Common myeloid progenitor, CD34-positive (primary cell): ENCODE data around the gene TNRC6C.

Source experiments
- CTCF ChIA-PET: fragments of 350-600 bp; sonication (Branson Sonifier 250); formaldehyde crosslinking; loops from one replicate; lab custom pipeline; 2021; ENCODE audit warnings: antibody characterized with exemption; lab: Charles Lee
- POLR2A ChIA-PET: fragments of 350-600 bp; sonication (Branson Sonifier 250); formaldehyde crosslinking; loops from one replicate; lab custom pipeline; 2021; ENCODE audit warnings: antibody characterized with exemption; lab: Charles Lee
- DNase-seq, 3 donors: peaks; one replicate each; pipeline versions ENCODE4 v3.0.0 to v3.0.0-alpha.2; 2013
- H3K27ac ChIP-seq, 2 experiments: 1 replicate in 1 of 2; 2 replicates in 1 of 2; pipeline ENCODE4 v1.7.0; 2013; ENCODE audit warnings: inconsistent platforms in 2 of 2, low read length in 2 of 2, mild to moderate bottlenecking in 2 of 2, low read depth in 1 of 2, moderate library complexity in 1 of 2; ENCODE audit not compliant: severe bottlenecking in 2 of 2, insufficient read depth in 1 of 2, poor library complexity in 1 of 2
- H3K27me3 ChIP-seq, 5 experiments: replicated peaks in 2 of 5; 1 replicate in 3 of 5; 2 replicates in 2 of 5; pipeline versions ENCODE4 v1.6.1 to v1.7.0; 2013; ENCODE audit warnings: low read length in 4 of 5, mild to moderate bottlenecking in 2 of 5, moderate library complexity in 2 of 5, inconsistent platforms in 1 of 5; ENCODE audit not compliant: insufficient read depth in 5 of 5, control insufficient read depth in 4 of 5
- H3K36me3 ChIP-seq, 4 experiments: 1 replicate in 2 of 4; 2 replicates in 2 of 4; pipeline versions ENCODE4 v1.6.1 to v1.7.0; 2013; ENCODE audit warnings: low read length in 3 of 4, control low read depth in 1 of 4, mild to moderate bottlenecking in 1 of 4; ENCODE audit not compliant: control insufficient read depth in 4 of 4, insufficient read depth in 4 of 4
- H3K4me1 ChIP-seq, 4 experiments: 1 replicate in 3 of 4; 2 replicates in 1 of 4; pipeline versions ENCODE4 v1.6.1 to v1.7.1; 2013; ENCODE audit warnings: low read length in 3 of 4, mild to moderate bottlenecking in 3 of 4, control low read depth in 1 of 4, inconsistent platforms in 1 of 4, moderate library complexity in 1 of 4; ENCODE audit not compliant: control insufficient read depth in 4 of 4, insufficient read depth in 4 of 4; ENCODE audit errors: control extremely low read depth in 1 of 4
- H3K4me3 ChIP-seq, 7 experiments: 1 replicate in 4 of 7; 2 replicates in 3 of 7; pipeline versions ENCODE4 v1.5.1 to v1.7.0; 2013; ENCODE audit warnings: mild to moderate bottlenecking in 7 of 7, low read length in 6 of 7, moderate library complexity in 6 of 7, inconsistent platforms in 2 of 7, low read depth in 2 of 7, control low read depth in 1 of 7; ENCODE audit not compliant: insufficient read depth in 4 of 7, control insufficient read depth in 1 of 7; ENCODE audit errors: extremely low read depth in 1 of 7
- H3K9me3 ChIP-seq, 5 experiments: 1 replicate in 4 of 5; 2 replicates in 1 of 5; pipeline versions ENCODE4 v1.6.1 to v1.7.1; 2013; ENCODE audit warnings: low read length in 4 of 5, mild to moderate bottlenecking in 2 of 5, inconsistent platforms in 1 of 5, low read depth in 1 of 5, moderate library complexity in 1 of 5; ENCODE audit not compliant: control insufficient read depth in 4 of 5, insufficient read depth in 2 of 5; ENCODE audit errors: control extremely low read depth in 1 of 5
- WGBS: methylation state at CpG from one replicate; pipeline ENCODE4 v1.1.5; 2013; ENCODE audit not compliant: insufficient coverage; 5-methylcytosine and 5-hydroxymethylcytosine counted together

The TNRC6C gene

DNA sequence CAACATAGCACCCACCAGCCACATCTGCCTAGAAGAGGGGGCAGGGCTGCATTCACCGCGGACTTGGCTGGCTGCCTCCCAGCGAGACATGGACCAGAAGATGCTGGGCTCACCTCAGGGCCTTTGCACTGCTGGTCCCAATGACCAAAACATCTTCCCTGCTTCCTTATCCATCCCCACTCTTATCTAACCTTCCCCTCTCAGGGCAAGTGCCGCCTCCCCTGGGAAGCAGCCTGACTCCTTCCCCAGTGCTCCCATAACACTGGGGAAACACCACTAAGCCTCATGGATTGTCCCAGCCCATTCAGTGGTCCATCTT is 164.4 kb downstream of the TNRC6C start:
- no peak for DNase-seq
- ChIA-PET POLR2A (no interaction called here), CTCF (interaction anchor here (1.0 to 4.4 kb wide), 5 partner anchors 9 to 57 kb away, joined by 3 to 52 read pairs (median 4); no protein-coding TSS in a partner anchor)
- H3K27ac ChIP-seq: no peak overlapping the region
- H3K9me3 ChIP-seq: no peaks in the 10 kb centered on the region
- WGBS: 100% methylated on average over 2 of the region's 4 CpGs
- no peaks in the 10 kb centered on the region for H3K27me3 ChIP-seq
- H3K36me3 ChIP-seq: peaks cover 2 to 73% (median 32%) of the 10 kb centered on the region in 4 experiments
- H3K4me1 ChIP-seq: peaks cover 0 to 77% (median 70%) of the 10 kb centered on the region in 4 experiments
- H3K4me3 ChIP-seq: no peak overlapping the region

DNA sequence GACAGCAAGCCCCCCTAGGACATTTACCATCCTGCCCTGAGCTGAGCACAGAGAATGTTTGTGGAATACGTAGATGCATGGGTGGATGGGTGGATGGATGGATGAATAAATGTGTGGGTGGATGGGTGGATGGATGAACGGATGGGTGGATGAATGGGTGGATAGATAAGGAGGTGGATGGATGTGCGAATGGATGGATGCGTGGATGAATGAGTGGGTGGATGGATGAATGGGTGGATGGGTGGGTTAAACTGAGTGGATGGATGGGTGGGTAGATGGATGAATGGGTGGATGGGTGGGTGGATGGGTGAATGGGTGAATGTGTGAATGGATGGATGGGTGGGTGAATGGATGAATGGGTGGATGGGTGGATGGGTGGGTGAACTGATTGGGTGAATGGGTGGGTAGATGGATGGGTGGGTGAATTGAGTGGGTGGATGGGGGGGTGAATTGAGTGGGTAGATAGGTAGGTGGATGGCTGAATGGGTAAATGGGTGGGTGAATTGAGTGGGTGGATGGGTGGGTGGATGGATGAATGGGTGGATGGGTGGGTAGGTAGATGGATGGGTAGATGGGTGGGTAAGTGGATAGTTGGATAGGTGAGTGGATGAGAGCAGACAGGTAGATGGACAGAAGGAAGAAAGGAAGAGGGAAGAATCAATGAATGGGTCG is 164.9 kb downstream of the TNRC6C start:
- Histone ChIP-seq H3K27me3 (no peaks in the 10 kb centered on the region), H3K9me3 (no peaks in the 10 kb centered on the region), H3K4me1 (peaks cover 0 to 78% (median 68%) of the 10 kb centered on the region in 4 experiments), H3K4me3 (no peak overlapping the region), H3K27ac (no peak overlapping the region), H3K36me3 (peaks cover 2 to 70% (median 31%) of the 10 kb centered on the region in 4 experiments)
- 100% methylated on average over 4 of the region's 5 CpGs for WGBS
- ChIA-PET POLR2A (no interaction called here), CTCF (interaction anchor here (1.3 to 5.5 kb wide), 5 partner anchors 9 to 53 kb away, joined by 4 to 51 read pairs (median 6); no protein-coding TSS in a partner anchor)
- DNase-seq: no peak

DNA sequence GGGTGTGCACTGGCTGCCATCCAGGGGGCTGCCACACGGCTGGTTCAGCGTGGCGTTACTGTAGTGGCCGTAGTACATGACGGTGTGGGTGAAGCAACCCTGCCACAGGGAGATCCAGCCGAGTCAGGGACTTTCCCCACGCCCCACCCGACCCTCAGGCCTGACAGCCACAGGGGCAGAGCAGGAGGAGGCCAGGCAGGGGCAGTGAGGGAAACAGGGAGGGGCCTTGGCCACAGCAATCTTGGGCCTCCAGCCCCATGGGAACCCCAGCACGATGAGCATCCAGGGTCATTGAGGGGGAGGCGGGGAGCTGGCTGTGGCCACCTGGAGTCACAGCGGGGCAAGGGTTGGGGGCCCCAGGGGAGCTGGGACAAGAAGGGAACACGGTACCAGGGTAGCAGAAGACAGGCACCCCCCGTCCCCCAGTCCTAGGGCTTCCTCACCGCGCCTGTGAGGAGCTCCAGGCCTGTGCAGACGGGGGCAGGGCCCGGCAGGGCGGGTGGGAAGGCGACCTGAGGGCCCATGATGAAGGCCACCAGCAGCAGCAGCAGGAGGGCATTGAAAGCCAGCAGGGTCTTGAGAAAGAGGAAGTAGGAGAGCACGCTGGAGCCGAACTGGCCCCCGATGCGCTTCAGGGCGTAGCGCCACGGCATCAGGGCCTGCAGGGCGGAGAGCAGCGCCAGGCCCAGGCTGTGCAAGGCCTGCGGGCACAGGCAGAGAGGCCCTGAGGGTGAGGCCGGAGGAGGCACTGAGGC is 165.8 kb downstream of the TNRC6C start:
- Histone ChIP-seq H3K9me3 (no peaks in the 10 kb centered on the region), H3K36me3 (peaks cover 2 to 62% (median 23%) of the 10 kb centered on the region in 4 experiments), H3K27me3 (no peaks in the 10 kb centered on the region), H3K27ac (no peak overlapping the region), H3K4me3 (peak overlapping the region in 2 of 7 experiments; percentile 5 to 36), H3K4me1 (peaks cover 0 to 81% (median 74%) of the 10 kb centered on the region in 4 experiments)
- ChIA-PET POLR2A (no interaction called here), CTCF (interaction anchor here (1.0 to 5.5 kb wide), 6 partner anchors 10 to 62 kb away, joined by 3 to 51 read pairs (median 5); partner anchors contain the start of gene TK1)
- WGBS: 32% methylated on average over 23 of the region's 30 CpGs
- DNase-seq: peak; percentile 84 to 96 (median 93)

DNA sequence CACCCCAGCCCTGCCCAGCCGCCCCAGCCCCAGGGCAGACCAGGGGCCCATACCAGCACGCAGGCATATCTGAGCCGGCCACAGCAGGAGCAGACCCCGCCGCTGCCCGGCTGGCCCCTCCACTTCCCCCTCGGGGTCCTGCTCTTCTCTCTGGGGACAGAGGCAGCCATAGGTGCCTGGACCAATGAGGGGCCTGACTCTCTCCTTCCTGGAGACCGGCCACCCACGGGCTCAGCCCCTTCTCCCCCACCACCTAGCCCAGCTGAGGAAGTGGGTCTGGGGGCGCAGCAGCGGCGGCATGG is 166.3 kb downstream of the TNRC6C start:
- POLR2A ChIA-PET: no interaction called here
- Histone ChIP-seq H3K9me3 (no peaks in the 10 kb centered on the region), H3K4me1 (peaks cover 0 to 86% (median 79%) of the 10 kb centered on the region in 4 experiments), H3K4me3 (peak overlapping the region in 2 of 7 experiments; percentile 33 to 36), H3K27ac (no peak overlapping the region), H3K27me3 (no peaks in the 10 kb centered on the region), H3K36me3 (peaks cover 2 to 60% (median 22%) of the 10 kb centered on the region in 4 experiments)
- CTCF ChIA-PET: interaction anchor here (1.0 to 5.5 kb wide), 5 partner anchors 10 to 62 kb away, joined by 3 to 51 read pairs (median 6); partner anchors contain the start of gene TK1
- no peak for DNase-seq
- 34% methylated on average over 7 of the region's 12 CpGs for WGBS

DNA sequence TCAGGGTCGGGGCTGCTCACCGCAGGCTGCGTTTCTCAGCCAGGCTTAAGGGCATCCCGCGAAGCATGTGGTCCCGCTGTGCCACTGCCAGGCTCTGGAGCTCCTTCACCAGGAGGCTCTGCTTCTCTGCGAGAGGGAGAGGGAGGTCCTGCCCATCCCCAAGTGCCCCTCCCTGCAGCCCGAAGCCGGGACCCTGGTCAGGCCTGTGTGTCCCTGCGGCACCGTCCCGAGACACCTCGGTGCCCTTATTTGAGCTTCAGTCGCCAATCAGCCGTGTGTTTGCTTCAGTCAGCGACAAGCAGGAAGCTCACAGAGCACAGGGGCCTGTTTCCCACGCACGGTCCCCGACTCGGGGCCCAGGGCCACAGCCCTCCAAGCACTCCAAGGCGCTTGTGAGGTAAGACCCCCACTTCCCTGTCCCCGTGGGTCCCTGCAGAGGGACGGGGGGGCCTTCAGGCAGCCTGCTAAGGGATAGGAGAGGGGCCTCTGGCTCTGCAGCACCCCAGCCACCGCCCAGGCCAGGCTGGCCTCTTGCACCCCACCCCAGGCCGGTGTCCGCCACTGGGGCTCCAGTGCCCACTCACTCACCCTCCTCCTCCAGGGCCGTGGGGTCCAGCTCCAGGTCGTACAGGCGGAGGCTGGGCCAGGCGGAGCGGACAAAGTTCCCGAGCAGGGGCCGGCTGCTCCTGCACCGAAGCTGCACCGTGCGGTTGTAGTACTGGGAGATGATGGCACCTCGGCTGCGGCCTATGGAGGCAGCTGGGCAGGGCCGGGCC is 166.8 kb downstream of the TNRC6C start:
- CTCF ChIA-PET: interaction anchor here (1.1 to 5.5 kb wide), 5 partner anchors 9 to 61 kb away, joined by 4 to 51 read pairs (median 7); partner anchors contain the start of gene TK1
- H3K36me3 ChIP-seq: peaks cover 2 to 59% (median 22%) of the 10 kb centered on the region in 4 experiments
- DNase-seq: peak in 1 of 3 donors; percentile 45
- peaks cover 0 to 91% (median 85%) of the 10 kb centered on the region in 4 experiments for H3K4me1 ChIP-seq
- H3K27ac ChIP-seq: no peak overlapping the region
- H3K4me3 ChIP-seq: peak overlapping the region in 3 of 7 experiments; percentile 5 to 36 (median 33)
- POLR2A ChIA-PET: no interaction called here
- no peaks in the 10 kb centered on the region for H3K27me3 ChIP-seq
- 49% methylated on average over 33 of the region's 39 CpGs for WGBS
- no peaks in the 10 kb centered on the region for H3K9me3 ChIP-seq

DNA sequence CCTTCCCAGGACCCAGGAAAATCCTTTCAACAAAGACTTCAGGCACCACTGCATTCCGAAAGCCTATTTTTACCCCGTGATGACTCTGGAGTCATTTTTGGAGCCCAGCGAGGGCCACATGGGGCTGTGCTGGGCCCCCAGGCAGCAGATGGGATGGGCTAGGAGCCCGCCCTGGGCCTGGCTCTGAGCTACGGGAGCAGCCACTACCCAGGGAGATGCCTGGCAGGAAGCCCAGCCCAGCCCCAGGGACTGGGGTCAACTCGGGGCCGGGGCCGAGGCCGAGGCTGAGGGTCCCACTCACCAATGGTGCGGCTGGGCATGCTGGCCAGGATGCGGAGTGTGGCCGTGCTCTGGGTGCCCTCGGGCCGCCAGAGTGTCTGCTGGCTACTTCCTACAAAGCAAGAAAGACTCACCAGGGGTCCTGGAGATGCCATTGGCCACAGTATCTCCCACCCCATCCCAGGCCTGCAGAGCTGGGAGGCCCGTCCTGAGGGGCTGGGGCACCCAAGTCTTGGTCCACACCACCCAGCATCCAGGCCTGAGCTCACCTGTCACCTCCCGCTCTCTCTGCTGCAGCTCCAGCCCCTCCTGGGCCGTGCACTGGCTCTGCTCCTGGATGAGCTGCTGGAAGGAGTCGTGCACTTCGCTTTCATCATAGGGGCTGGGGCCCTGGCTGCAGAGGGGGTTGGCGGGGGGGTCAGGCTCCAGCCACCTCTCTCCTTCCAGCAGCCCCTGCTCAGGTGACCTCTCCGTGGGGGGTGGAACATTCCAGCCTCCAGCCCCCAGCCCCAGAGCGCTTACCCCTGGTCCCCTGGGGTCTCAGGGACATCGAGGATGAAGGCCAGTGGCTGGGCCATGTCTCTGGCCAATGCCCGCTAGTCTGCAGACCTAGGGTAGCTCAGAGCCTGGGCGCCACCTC is 167.7 kb downstream of the TNRC6C start:
- Histone ChIP-seq H3K36me3 (peaks cover 2 to 50% (median 21%) of the 10 kb centered on the region in 4 experiments), H3K9me3 (no peaks in the 10 kb centered on the region), H3K27me3 (no peaks in the 10 kb centered on the region), H3K4me1 (peaks cover 0 to 93% (median 86%) of the 10 kb centered on the region in 4 experiments), H3K4me3 (peak overlapping the region in 2 of 7 experiments; percentile 85 to 88), H3K27ac (peak overlapping the region in 1 of 2 experiments; percentile 79)
- POLR2A ChIA-PET: interaction anchor here (1.0 kb wide), 1 partner anchor 12 kb away, joined by 3 read pairs; no protein-coding TSS in a partner anchor
- CTCF ChIA-PET: interaction anchor here (1.7 to 5.5 kb wide), 5 partner anchors 10 to 50 kb away, joined by 6 to 51 read pairs (median 7); no protein-coding TSS in a partner anchor
- 81% methylated on average over 22 of the region's 25 CpGs for WGBS
- DNase-seq: no peak
